ENCODE measurements around the gene ANKS1B.

- TF ChIP-seq, protein P1, sequence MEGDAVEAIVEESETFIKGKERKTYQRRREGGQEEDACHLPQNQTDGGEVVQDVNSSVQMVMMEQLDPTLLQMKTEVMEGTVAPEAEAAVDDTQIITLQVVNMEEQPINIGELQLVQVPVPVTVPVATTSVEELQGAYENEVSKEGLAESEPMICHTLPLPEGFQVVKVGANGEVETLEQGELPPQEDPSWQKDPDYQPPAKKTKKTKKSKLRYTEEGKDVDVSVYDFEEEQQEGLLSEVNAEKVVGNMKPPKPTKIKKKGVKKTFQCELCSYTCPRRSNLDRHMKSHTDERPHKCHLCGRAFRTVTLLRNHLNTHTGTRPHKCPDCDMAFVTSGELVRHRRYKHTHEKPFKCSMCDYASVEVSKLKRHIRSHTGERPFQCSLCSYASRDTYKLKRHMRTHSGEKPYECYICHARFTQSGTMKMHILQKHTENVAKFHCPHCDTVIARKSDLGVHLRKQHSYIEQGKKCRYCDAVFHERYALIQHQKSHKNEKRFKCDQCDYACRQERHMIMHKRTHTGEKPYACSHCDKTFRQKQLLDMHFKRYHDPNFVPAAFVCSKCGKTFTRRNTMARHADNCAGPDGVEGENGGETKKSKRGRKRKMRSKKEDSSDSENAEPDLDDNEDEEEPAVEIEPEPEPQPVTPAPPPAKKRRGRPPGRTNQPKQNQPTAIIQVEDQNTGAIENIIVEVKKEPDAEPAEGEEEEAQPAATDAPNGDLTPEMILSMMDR (IDR thresholded peaks at IDR 0.05): no peak
- TF ChIP-seq POLR2A (IDR thresholded peaks at IDR 0.05) (no peak), EP300 (IDR thresholded peaks at IDR 0.05) (no peak), POLR2AphosphoS5 (IDR thresholded peaks at IDR 0.05) (no peak)
Observed at GRCh38 chr12:99983456-99984258, 1.1 kb downstream of the ANKS1B start.
